MCF 10A (cell line): Measurements from ENCODE around the gene KCTD16. TPM values are rescaled to one million over a fixed set of nuclear protein-coding genes. Genes with fewer than 3 reads are reported as not detected.

Source experiments
- BruUV-seq: library from RNA; stranded (reverse); fragments of 400-500 nt; replicated peaks from 2 replicates; lab custom pipeline; 2021; lab: Mats Ljungman, UMichigan
- CTCF ChIA-PET: fragments of 300-600 bp; sonication (Branson Sonifier 250); formaldehyde crosslinking; extraction: SDS; loops from one replicate; lab custom pipeline; 2021; ENCODE audit warnings: antibody characterized with exemption, inconsistent platforms; lab: Yijun Ruan, JAX
- POLR2A ChIA-PET: fragments of 300-600, 350-650 bp; sonication (Branson Sonifier 250); formaldehyde crosslinking; extraction: SDS; loops from one replicate; lab custom pipeline; 2020; ENCODE audit warnings: antibody characterized with exemption, inconsistent platforms; lab: Yijun Ruan, JAX
- DNase-seq: peaks from one replicate; pipeline ENCODE4 v3.0.0-alpha.2; 2018; ENCODE audit not compliant: unreplicated experiment
- H3K27ac Mint-ChIP-seq: one replicate; pipeline ENCODE4 v1.8.0; 2022; ENCODE audit warnings: mild to moderate bottlenecking, low read depth, mixed read lengths; ENCODE audit not compliant: unreplicated experiment
- H3K27me3 Mint-ChIP-seq: one replicate; pipeline ENCODE4 v1.8.0; 2022; ENCODE audit warnings: mixed read lengths; ENCODE audit not compliant: insufficient read depth, unreplicated experiment
- H3K36me3 Mint-ChIP-seq: one replicate; pipeline ENCODE4 v1.8.0; 2022; ENCODE audit warnings: mild to moderate bottlenecking, moderate library complexity, mixed read lengths; ENCODE audit not compliant: insufficient read depth, unreplicated experiment
- H3K4me1 Mint-ChIP-seq: one replicate; pipeline ENCODE4 v1.8.0; 2022; ENCODE audit warnings: mixed read lengths; ENCODE audit not compliant: insufficient read depth, unreplicated experiment
- H3K4me3 Mint-ChIP-seq: one replicate; pipeline ENCODE4 v1.8.0; 2022; ENCODE audit warnings: mild to moderate bottlenecking, moderate library complexity, mixed read lengths; ENCODE audit not compliant: unreplicated experiment
- H3K9me3 Mint-ChIP-seq: one replicate; pipeline ENCODE4 v1.8.0; 2022; ENCODE audit warnings: mixed read lengths; ENCODE audit not compliant: unreplicated experiment
- CTCF ChIP-seq: fragments of 200-600 bp; IDR thresholded peaks from one replicate; pipeline ENCODE4 v1.8.0; 2022; ENCODE audit warnings: antibody characterized with exemption, mild to moderate bottlenecking; ENCODE audit not compliant: unreplicated experiment
- intact Hi-C: fragments of 100-400 bp; cut with micrococcal nuclease; formaldehyde crosslinking; loops from 2 replicates; pipeline ENCODE4 v1.14.1; 2022
- total RNA-seq: library from RNA; stranded (reverse); gene quantifications from 2 replicates; pipeline ENCODE4 v1.2.3, GENCODE V29; 2022

The KCTD16 gene
- total RNA-seq, 1 experiment from 2014 or later: 0.16 TPM

DNA sequence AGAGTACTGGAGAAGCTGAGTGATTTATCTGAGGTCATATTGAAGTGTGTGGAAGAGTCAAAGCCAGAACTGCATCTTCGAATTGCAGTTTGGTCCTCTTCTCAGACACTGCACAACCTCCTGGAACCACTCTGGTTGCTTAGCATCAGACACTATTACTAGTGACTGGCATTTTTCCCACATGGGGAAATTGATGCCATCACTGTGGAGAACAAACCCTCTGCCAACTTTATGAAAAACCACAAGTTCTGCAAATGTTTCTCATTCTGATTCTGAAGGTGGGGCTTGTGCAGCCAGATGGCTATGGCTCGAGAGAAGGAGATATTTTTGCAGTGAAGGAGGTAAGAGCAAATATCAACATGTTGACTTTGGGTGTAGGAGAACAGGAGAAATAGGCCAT, 67.2 kb downstream of the KCTD16 start:
- no peak for TF ChIP-seq CTCF
- intact Hi-C loops: no loop called here
- no peaks in the 10 kb centered on the region for H3K9me3 Mint-ChIP-seq
- POLR2A ChIA-PET: no interaction called here
- peaks cover 6% of the 10 kb centered on the region for H3K4me1 Mint-ChIP-seq
- no TSS peak for BruUV-seq
- peak; percentile 25 for DNase-seq
- CTCF ChIA-PET: interaction anchor here (0.8 to 1.4 kb wide), 3 partner anchors 10 to 155 kb away, joined by 3 to 6 read pairs (median 3); no protein-coding TSS in a partner anchor
- no peak overlapping the region for H3K27ac Mint-ChIP-seq
- H3K4me3 Mint-ChIP-seq: no peak overlapping the region
- no peaks in the 10 kb centered on the region for H3K27me3 Mint-ChIP-seq
- no peaks in the 10 kb centered on the region for H3K36me3 Mint-ChIP-seq

DNA sequence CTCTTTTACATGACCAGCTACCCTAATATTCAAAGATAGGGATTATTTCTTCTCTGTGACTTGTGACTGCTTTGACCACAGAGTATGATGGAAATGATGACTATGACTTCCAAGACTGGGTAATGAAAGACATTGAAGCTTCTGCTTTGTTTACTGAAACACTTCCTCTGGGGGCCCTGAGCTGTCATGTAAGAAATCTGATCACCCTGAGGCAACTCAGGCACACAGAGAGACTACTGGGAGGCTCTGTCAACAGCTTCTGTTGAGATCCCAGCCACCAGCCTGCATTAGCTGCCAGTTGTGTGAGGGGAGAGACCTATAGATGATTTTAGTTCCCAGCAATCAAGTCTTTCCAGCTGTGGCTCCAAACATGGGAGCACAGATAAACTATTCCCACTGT, 76.5 kb downstream of the KCTD16 start:
- H3K27me3 Mint-ChIP-seq: no peaks in the 10 kb centered on the region
- POLR2A ChIA-PET: no interaction called here
- H3K4me1 Mint-ChIP-seq: peaks cover 7% of the 10 kb centered on the region
- DNase-seq: no peak
- H3K4me3 Mint-ChIP-seq: no peak overlapping the region
- BruUV-seq: no TSS peak
- CTCF ChIA-PET: interaction anchor here (0.6 to 1.9 kb wide), 4 partner anchors 9 to 700 kb away, joined by 3 to 6 read pairs (median 4); no protein-coding TSS in a partner anchor
- H3K36me3 Mint-ChIP-seq: no peaks in the 10 kb centered on the region
- H3K27ac Mint-ChIP-seq: no peak overlapping the region
- intact Hi-C loops: no loop called here
- H3K9me3 Mint-ChIP-seq: peaks cover 7% of the 10 kb centered on the region
- no peak for TF ChIP-seq CTCF

- peaks cover 7% of the 10 kb centered on the region for H3K4me1 Mint-ChIP-seq
- intact Hi-C loops: no loop called here
- no TSS peak for BruUV-seq
- H3K27me3 Mint-ChIP-seq: no peaks in the 10 kb centered on the region
- no peak overlapping the region for H3K4me3 Mint-ChIP-seq
- no peak overlapping the region for H3K27ac Mint-ChIP-seq
- ChIA-PET CTCF (interaction anchor here (0.6 to 1.9 kb wide), 3 partner anchors 10 to 1014 kb away, joined by 3 to 6 read pairs (median 4); no protein-coding TSS in a partner anchor), POLR2A (no interaction called here)
- no peak for TF ChIP-seq CTCF
- DNase-seq: no peak
- no peaks in the 10 kb centered on the region for H3K36me3 Mint-ChIP-seq
- H3K9me3 Mint-ChIP-seq: peaks cover 7% of the 10 kb centered on the region
These were observed 77.3 kb downstream of the KCTD16 start for GRCh38 chr5:144248015-144248414.

DNA sequence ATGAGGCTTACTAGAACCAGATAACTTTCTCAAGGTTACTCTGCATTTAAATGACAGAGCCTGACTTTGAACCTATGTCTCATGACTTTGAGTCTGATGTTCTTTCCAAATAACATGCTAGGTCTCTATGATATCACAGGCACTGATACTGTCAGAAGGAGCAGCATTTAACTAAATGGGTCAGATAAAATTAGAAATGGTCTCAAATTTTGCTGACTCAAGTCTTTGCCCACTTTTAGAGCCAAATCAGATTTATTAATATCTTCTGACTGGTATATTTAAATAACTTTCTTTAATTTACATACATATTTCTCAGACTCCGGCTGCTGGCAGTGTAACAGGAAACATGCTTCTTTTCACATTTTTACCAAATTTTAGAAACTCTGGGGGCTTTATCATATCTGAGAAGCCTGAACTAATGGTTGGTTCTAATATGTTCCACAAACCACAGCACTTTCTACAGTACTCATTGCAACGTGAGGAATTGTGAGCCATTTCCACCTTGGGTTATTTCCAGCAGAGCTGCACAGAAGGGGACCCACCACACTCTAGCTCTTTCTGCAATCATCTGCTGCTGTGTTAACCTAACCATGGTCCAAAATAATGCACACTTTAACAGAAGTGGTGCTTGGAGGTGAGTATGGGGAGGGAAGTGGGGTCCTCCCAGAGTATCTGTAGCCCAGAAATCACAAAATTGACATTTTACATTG, 79.2 kb downstream of the KCTD16 start:
- Mint-ChIP-seq H3K27ac (no peak overlapping the region), H3K4me3 (no peak overlapping the region), H3K36me3 (peaks cover 5% of the 10 kb centered on the region), H3K27me3 (no peaks in the 10 kb centered on the region), H3K4me1 (peaks cover 7% of the 10 kb centered on the region), H3K9me3 (peaks cover 7% of the 10 kb centered on the region)
- CTCF ChIA-PET: no interaction called here
- no peak for DNase-seq
- BruUV-seq: no TSS peak
- intact Hi-C loops: no loop called here
- POLR2A ChIA-PET: no interaction called here
- TF ChIP-seq CTCF: no peak
